ENCODE results near the gene GAB1.

DNA sequence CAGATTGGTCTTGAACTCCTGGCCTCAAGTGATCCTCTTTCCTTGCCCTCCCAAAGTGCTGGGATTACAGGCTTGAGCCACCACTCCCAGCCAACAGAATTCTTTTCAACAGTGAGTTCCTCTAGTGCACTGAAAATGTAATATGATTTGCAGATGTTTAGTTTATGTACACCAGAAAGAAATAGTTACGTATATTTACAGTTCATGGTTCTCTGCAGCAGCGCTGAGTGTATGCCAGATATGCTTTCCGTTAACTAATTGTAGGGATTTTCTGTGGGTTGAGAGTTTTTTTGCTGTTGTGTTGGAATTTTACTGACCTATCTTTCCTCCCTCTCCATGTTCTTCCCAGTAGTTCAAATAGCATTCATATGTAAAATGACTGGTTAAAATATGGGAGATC is 44.0 kb downstream of the GAB1 start:
- TF ChIP-seq TCF4 (CRISPR knock-in tag; IDR thresholded peaks at IDR 0.05; ENCODE audit: borderline replicate concordance) = no peak
- no peak for TF ChIP-seq ZFP30 (CRISPR knock-in tag; IDR thresholded peaks at IDR 0.05)
- TF ChIP-seq ISL1 (CRISPR knock-in tag; IDR thresholded peaks at IDR 0.05) = no peak
